Measurements from ENCODE around the gene GPR87. TPM values are rescaled to one million over a fixed set of nuclear protein-coding genes. Genes with fewer than 3 reads are reported as not detected.

The GPR87 gene
- total and polyA plus RNA-seq, 3 experiments from 2014 or later = 0.61 to 1.2 TPM; not detected in 1

GRCh38 chr3:151276687-151277042, 40.0 kb downstream of the GPR87 start:
- Histone ChIP-seq H3K4me3 (ENCODE audit: low read length) (no peak overlapping the region), H3K27ac (ENCODE audit: low read depth, low read length) (no peak overlapping the region), H3K4me1 (ENCODE audit: insufficient read depth, low read length) (peaks cover 35% of the 10 kb centered on the region), H3K36me3 (ENCODE audit: insufficient read depth, low read length) (no peaks in the 10 kb centered on the region), H3K27me3 (ENCODE audit: insufficient read depth, low read length, poor library complexity, severe bottlenecking) (no peaks in the 10 kb centered on the region), H3K9me3 (ENCODE audit: low read length) (no peaks in the 10 kb centered on the region)
- Mint-ChIP-seq H3K4me3 (peak overlapping the region; percentile 55 to 91 (median 81)), H3K27ac (peak overlapping the region; percentile 59 to 99 (median 94)), H3K9me3 (no peaks in the 10 kb centered on the region), H3K27me3 (no peaks in the 10 kb centered on the region), H3K36me3 (no peaks in the 10 kb centered on the region), H3K4me1 (peaks cover 45 to 49% (median 48%) of the 10 kb centered on the region in 3 donors)
- DNase-seq = peak; percentile 7 to 56 (median 33)
- ChIA-PET POLR2A (interaction anchor here (0.8 kb wide), 1 partner anchor 65 kb away, joined by 6 read pairs; no protein-coding TSS in a partner anchor), CTCF (interaction anchor here (1.1 to 7.0 kb wide), 4 partner anchors 17 to 108 kb away, joined by 4 to 99 read pairs (median 10); no protein-coding TSS in a partner anchor)

- no peaks in the 10 kb centered on the region for H3K27me3 ChIP-seq (ENCODE audit: insufficient read depth, low read length, poor library complexity, severe bottlenecking)
- Mint-ChIP-seq H3K9me3 (no peaks in the 10 kb centered on the region), H3K4me3 (peak overlapping the region; percentile 55 to 91 (median 81)), H3K36me3 (no peaks in the 10 kb centered on the region), H3K4me1 (peaks cover 45 to 51% (median 49%) of the 10 kb centered on the region in 3 donors), H3K27ac (peak overlapping the region; percentile 69 to 99 (median 94)), H3K27me3 (no peaks in the 10 kb centered on the region)
- DNase-seq = no peak
- ChIA-PET POLR2A (interaction anchor here (0.7 to 0.8 kb wide), 2 partner anchors 48 to 65 kb away, joined by 3 to 6 read pairs; no protein-coding TSS in a partner anchor), CTCF (interaction anchor here (1.1 to 7.0 kb wide), 6 partner anchors 17 to 115 kb away, joined by 3 to 99 read pairs (median 6); no protein-coding TSS in a partner anchor)
- H3K9me3 ChIP-seq (ENCODE audit: low read length) = no peaks in the 10 kb centered on the region
- peaks cover 35% of the 10 kb centered on the region for H3K4me1 ChIP-seq (ENCODE audit: insufficient read depth, low read length)
- no peaks in the 10 kb centered on the region for H3K36me3 ChIP-seq (ENCODE audit: insufficient read depth, low read length)
- no peak overlapping the region for H3K27ac ChIP-seq (ENCODE audit: low read depth, low read length)
- H3K4me3 ChIP-seq (ENCODE audit: low read length) = no peak overlapping the region
These were observed 40.5 kb downstream of the GPR87 start for GRCh38 chr3:151276038-151276686.

GRCh38 chr3:151275091-151275490, 41.5 kb downstream of the GPR87 start:
- no peaks in the 10 kb centered on the region for H3K27me3 ChIP-seq (ENCODE audit: insufficient read depth, low read length, poor library complexity, severe bottlenecking)
- no peaks in the 10 kb centered on the region for H3K9me3 ChIP-seq (ENCODE audit: low read length)
- Mint-ChIP-seq H3K4me3 (peak overlapping the region in 6 of 7 donors; percentile 0 to 42 (median 10)), H3K36me3 (no peaks in the 10 kb centered on the region), H3K27ac (peak overlapping the region in 6 of 8 donors; percentile 92 to 99 (median 96)), H3K9me3 (no peaks in the 10 kb centered on the region), H3K27me3 (no peaks in the 10 kb centered on the region), H3K4me1 (peaks cover 49 to 56% (median 54%) of the 10 kb centered on the region in 3 donors)
- ChIA-PET CTCF (interaction anchor here (1.1 to 2.9 kb wide), 3 partner anchors 47 to 114 kb away, joined by 3 to 16 read pairs (median 7); no protein-coding TSS in a partner anchor), POLR2A (no interaction called here)
- no peak for DNase-seq
- no peak overlapping the region for H3K27ac ChIP-seq (ENCODE audit: low read depth, low read length)
- no peak overlapping the region for H3K4me3 ChIP-seq (ENCODE audit: low read length)
- H3K36me3 ChIP-seq (ENCODE audit: insufficient read depth, low read length) = no peaks in the 10 kb centered on the region
- H3K4me1 ChIP-seq (ENCODE audit: insufficient read depth, low read length) = peaks cover 35% of the 10 kb centered on the region

DNA sequence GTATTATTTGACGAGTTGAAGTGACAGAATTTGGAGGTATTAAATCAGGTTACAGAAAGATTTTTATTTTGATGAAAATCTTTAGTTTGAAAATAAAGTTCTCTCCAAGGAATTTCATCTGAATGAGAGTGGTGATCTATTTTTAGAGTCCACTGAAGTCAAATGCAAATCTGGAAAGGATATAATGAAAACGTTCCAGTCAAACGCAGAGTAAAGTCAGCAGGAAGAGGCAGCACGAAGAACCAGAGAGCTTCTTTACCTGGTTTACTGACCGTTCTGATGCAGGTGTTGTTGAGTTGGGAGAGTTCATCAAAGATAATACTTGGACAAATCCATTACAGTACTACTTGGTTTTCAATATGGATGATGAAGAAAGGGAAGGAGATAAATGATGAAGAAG, 47.0 kb downstream of the GPR87 start:
- H3K4me1 ChIP-seq (ENCODE audit: insufficient read depth, low read length) = peaks cover 8% of the 10 kb centered on the region
- H3K4me3 ChIP-seq (ENCODE audit: low read length) = no peak overlapping the region
- Mint-ChIP-seq H3K36me3 (peaks cover 0 to 4% (median 0%) of the 10 kb centered on the region in 3 donors), H3K4me1 (peaks cover 27 to 36% (median 35%) of the 10 kb centered on the region in 3 donors), H3K27me3 (no peaks in the 10 kb centered on the region), H3K9me3 (no peaks in the 10 kb centered on the region), H3K27ac (peak overlapping the region in 5 of 8 donors; percentile 37 to 96 (median 78)), H3K4me3 (peak overlapping the region in 4 of 7 donors; percentile 20 to 85 (median 32))
- DNase-seq = no peak
- H3K36me3 ChIP-seq (ENCODE audit: insufficient read depth, low read length) = no peaks in the 10 kb centered on the region
- H3K9me3 ChIP-seq (ENCODE audit: low read length) = no peaks in the 10 kb centered on the region
- ChIA-PET CTCF (interaction anchor here (1.6 kb wide), 1 partner anchor 15 kb away, joined by 6 read pairs; no protein-coding TSS in a partner anchor), POLR2A (no interaction called here)
- no peak overlapping the region for H3K27ac ChIP-seq (ENCODE audit: low read depth, low read length)
- H3K27me3 ChIP-seq (ENCODE audit: insufficient read depth, low read length, poor library complexity, severe bottlenecking) = no peaks in the 10 kb centered on the region

GRCh38 chr3:151268267-151269235, 48.1 kb downstream of the GPR87 start:
- H3K27ac Mint-ChIP-seq = peak overlapping the region; percentile 4 to 97 (median 90)
- H3K36me3 Mint-ChIP-seq = peaks cover 0 to 5% (median 0%) of the 10 kb centered on the region in 3 donors
- H3K27me3 Mint-ChIP-seq = no peaks in the 10 kb centered on the region
- no peaks in the 10 kb centered on the region for H3K9me3 Mint-ChIP-seq
- Histone ChIP-seq H3K4me3 (ENCODE audit: low read length) (no peak overlapping the region), H3K36me3 (ENCODE audit: insufficient read depth, low read length) (no peaks in the 10 kb centered on the region), H3K27ac (ENCODE audit: low read depth, low read length) (no peak overlapping the region), H3K4me1 (ENCODE audit: insufficient read depth, low read length) (peaks cover 8% of the 10 kb centered on the region), H3K9me3 (ENCODE audit: low read length) (no peaks in the 10 kb centered on the region), H3K27me3 (ENCODE audit: insufficient read depth, low read length, poor library complexity, severe bottlenecking) (no peaks in the 10 kb centered on the region)
- CTCF ChIA-PET = interaction anchor here (1.2 to 2.8 kb wide), 7 partner anchors 14 to 106 kb away, joined by 3 to 9 read pairs (median 6); no protein-coding TSS in a partner anchor
- H3K4me3 Mint-ChIP-seq = peak overlapping the region; percentile 29 to 85 (median 70)
- peaks cover 24 to 32% (median 29%) of the 10 kb centered on the region in 3 donors for H3K4me1 Mint-ChIP-seq
- peak in 4 of 5 donors; percentile 10 to 64 (median 62) for DNase-seq
- POLR2A ChIA-PET = interaction anchor here (0.6 kb wide), 1 partner anchor 79 kb away, joined by 4 read pairs; no protein-coding TSS in a partner anchor

- H3K36me3 Mint-ChIP-seq = peaks cover 0 to 5% (median 0%) of the 10 kb centered on the region in 3 donors
- CTCF ChIA-PET = interaction anchor here (0.8 to 2.8 kb wide), 5 partner anchors 16 to 99 kb away, joined by 3 to 9 read pairs (median 7); no protein-coding TSS in a partner anchor
- peaks cover 23 to 31% (median 29%) of the 10 kb centered on the region in 3 donors for H3K4me1 Mint-ChIP-seq
- H3K9me3 Mint-ChIP-seq = no peaks in the 10 kb centered on the region
- H3K9me3 ChIP-seq (ENCODE audit: low read length) = no peaks in the 10 kb centered on the region
- no peak for DNase-seq
- H3K4me3 ChIP-seq (ENCODE audit: low read length) = no peak overlapping the region
- H3K4me1 ChIP-seq (ENCODE audit: insufficient read depth, low read length) = peaks cover 8% of the 10 kb centered on the region
- H3K36me3 ChIP-seq (ENCODE audit: insufficient read depth, low read length) = no peaks in the 10 kb centered on the region
- H3K4me3 Mint-ChIP-seq = no peak overlapping the region
- POLR2A ChIA-PET = no interaction called here
- H3K27me3 Mint-ChIP-seq = no peaks in the 10 kb centered on the region
- H3K27ac ChIP-seq (ENCODE audit: low read depth, low read length) = no peak overlapping the region
- peak overlapping the region in 1 of 8 donors; percentile 37 for H3K27ac Mint-ChIP-seq
- no peaks in the 10 kb centered on the region for H3K27me3 ChIP-seq (ENCODE audit: insufficient read depth, low read length, poor library complexity, severe bottlenecking)
These were observed 49.6 kb downstream of the GPR87 start for GRCh38 chr3:151267066-151267465.

GRCh38 chr3:151265866-151266265, 50.8 kb downstream of the GPR87 start:
- Mint-ChIP-seq H3K4me3 (no peak overlapping the region), H3K4me1 (peaks cover 20 to 29% (median 25%) of the 10 kb centered on the region in 3 donors), H3K27me3 (peaks cover 0 to 1% of the 10 kb centered on the region in 2 donors), H3K9me3 (no peaks in the 10 kb centered on the region), H3K36me3 (peaks cover 0 to 5% (median 0%) of the 10 kb centered on the region in 3 donors), H3K27ac (peak overlapping the region in 1 of 8 donors; percentile 47)
- Histone ChIP-seq H3K27me3 (ENCODE audit: insufficient read depth, low read length, poor library complexity, severe bottlenecking) (no peaks in the 10 kb centered on the region), H3K36me3 (ENCODE audit: insufficient read depth, low read length) (no peaks in the 10 kb centered on the region), H3K27ac (ENCODE audit: low read depth, low read length) (no peak overlapping the region), H3K4me3 (ENCODE audit: low read length) (no peak overlapping the region), H3K9me3 (ENCODE audit: low read length) (no peaks in the 10 kb centered on the region), H3K4me1 (ENCODE audit: insufficient read depth, low read length) (peaks cover 8% of the 10 kb centered on the region)
- DNase-seq = no peak
- CTCF ChIA-PET = interaction anchor here (2.8 kb wide), 1 partner anchor 17 kb away, joined by 9 read pairs; no protein-coding TSS in a partner anchor
- POLR2A ChIA-PET = no interaction called here
